Measurements from ENCODE around the gene LMTK2.
"Not testable (repeated sequence)": the region's sequence is repeated elsewhere in the genome, so short reads cannot be mapped to it uniquely, and the experiment has no call there.

The LMTK2 gene

GRCh38 chr7:98205162-98205845 is 98.6 kb downstream of the LMTK2 start:
- no peak for DNase-seq

DNA sequence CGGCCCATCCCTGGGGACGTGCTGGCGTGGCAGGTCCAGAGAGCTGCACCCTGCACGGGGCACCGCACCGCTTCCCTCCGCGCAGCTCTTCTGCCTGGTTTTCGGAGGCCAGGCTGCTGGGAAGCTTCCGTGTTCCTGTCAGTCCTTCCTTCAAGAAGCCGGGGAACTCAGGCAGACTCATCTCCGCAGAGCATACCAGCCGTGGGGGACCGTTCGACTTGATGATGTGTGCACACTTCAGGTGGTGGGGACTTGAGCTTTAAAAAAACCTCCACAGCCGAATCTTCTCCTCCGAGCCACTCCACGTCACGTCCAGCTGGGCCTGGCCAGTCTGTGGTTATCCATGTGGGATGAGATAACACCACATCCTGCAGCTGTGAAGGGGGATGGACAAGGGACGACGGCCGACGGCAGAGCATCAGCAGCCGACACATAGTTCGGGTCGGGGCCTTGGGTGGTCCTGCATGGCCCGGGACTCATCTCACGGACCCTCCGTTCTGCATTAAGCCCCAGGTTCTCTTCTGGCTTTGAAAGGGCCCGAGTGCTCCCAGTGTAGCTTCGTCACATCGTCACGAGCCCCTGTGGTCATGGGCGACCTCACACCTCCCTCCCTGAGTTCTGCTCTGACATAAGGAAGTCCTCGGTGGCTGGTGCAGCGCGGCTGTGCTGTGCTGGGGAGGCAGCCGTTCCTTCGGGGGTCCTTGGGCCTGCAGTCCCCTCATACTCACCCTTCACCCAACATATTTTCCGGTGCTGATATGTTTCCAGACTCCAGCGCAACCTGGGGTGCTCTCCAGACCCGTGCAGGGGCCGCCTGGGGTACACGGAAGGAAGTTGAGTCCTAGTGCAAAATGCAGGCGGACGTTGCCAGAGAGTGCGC is 100.0 kb downstream of the LMTK2 start:
- DNase-seq, result no peak

GRCh38 chr7:98209166-98209920 is 102.7 kb downstream of the LMTK2 start:
- DNase-seq, result no peak

GRCh38 chr7:98210513-98211220 is 104.0 kb downstream of the LMTK2 start:
- DNase-seq, result peak; percentile 30

- no peak for DNase-seq
Measured at GRCh38 chr7:98211221-98211675, 104.6 kb downstream of the LMTK2 start, which contains the start of gene BHLHA15. Gene BHLHA15, plus strand, starts transcription at chr7:98211439. Its CDS starts 871 bp downstream, at chr7:98212310.

DNA sequence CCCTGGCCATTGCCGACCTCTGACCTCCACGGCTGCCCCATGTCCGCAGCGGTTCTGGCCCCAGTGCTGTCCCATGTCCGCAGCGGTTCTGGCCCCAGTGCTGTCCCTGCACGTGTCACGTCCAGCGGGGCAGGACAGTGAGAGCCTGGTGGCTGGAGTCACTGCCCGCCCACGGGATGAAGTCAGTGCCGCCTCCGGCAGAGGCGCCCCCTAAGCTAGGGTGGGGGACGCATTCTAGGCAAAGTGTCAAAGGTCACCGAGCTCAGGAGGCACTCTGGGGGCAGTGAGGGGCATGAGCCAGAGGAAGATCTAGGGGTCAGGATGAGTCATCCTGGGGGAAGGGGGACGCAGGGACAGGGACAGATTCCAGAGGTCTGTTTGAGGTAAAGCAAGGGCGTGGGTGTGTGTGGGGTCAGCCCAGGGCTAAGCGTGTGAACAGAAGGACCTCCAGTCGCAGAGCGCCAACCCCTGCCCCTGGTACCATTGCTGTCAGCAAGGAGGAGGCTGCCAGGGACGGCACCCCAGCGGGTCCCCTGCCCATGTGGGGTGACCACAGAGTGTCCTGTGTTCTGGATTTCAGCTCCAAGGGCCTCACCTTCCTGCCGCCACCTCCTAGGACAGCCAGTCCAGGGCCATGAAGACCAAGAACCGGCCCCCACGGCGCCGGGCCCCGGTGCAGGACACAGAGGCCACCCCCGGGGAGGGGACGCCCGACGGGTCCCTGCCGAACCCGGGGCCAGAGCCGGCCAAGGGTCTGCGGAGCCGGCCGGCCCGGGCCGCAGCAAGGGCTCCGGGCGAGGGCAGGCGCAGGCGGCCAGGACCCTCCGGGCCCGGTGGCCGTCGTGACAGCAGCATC is 105.2 kb downstream of the LMTK2 start:
- no peak for DNase-seq

DNA sequence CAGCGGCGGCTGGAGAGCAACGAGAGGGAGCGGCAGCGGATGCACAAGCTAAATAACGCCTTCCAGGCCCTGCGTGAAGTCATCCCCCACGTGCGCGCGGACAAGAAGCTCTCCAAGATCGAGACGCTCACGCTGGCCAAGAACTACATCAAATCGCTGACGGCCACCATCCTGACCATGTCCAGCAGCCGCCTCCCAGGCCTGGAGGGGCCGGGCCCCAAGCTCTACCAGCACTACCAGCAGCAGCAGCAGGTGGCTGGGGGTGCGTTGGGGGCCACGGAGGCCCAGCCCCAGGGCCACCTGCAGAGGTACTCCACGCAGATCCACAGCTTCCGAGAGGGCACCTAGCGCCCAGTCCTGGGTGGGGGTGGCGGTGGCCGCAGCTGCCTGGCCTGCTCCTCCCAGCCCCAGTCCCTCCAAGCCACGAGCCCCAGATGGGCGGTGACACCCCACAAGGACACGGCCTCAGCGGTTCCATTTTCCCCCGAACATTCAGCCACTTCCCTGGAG is 105.9 kb downstream of the LMTK2 start:
- no peak for DNase-seq

DNA sequence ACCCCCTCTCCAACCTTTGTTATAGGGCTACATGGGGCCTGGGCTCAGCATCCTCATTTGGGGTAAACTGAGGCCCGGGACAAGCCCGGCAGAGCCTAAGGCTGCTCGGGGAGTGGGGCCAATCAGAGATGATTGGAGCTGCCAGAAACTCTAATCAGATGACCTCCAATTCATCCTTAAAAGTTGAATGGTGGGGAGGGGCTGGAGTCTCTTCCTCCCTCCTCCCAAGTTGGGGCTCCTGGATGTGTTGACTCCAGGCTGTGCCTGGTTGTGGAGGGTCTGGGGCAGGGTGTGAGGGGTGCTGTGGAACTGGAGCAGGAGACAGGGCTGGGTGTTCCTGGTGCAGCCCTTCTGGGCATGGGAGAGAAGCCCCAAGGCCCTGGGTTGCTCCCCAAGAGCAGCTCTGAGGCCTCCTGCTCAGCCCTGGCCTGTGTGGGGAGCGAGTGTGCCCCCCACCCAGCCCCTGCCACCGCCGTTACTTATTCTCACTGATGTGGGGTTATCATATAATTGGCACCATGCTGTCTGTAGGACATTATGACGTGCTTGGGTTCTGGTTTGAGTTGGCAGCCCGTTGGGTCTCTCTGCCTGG is 106.7 kb downstream of the LMTK2 start:
- DNase-seq, result no peak

- DNase-seq, result no peak
Measured at GRCh38 chr7:98213888-98214810, 107.5 kb downstream of the LMTK2 start.

DNA sequence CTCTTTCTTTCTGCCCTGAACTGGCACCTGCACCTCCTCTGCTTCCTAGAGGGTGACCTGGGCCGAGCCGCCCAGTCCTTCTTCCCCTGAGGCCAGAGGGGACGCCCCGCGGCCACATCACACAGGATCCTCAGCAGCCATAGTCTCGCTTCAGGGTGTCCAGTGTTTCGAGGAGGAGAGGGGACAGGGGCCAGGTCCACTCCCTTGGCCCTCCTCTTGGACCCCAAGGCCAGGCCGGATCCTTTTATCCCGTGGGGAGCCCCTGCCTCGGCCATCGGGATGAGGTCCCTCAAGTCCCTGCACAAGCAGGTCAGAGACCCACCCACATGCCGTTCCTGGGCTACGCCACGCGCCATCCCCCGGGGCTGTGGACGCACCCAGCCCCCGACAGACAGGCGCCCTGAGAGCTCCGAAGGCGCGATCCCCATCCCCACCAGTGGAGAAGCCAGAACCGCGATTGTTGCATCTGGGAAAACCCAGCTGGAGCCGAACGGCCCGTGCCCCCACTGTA is 108.2 kb downstream of the LMTK2 start:
- no peak for DNase-seq

DNA sequence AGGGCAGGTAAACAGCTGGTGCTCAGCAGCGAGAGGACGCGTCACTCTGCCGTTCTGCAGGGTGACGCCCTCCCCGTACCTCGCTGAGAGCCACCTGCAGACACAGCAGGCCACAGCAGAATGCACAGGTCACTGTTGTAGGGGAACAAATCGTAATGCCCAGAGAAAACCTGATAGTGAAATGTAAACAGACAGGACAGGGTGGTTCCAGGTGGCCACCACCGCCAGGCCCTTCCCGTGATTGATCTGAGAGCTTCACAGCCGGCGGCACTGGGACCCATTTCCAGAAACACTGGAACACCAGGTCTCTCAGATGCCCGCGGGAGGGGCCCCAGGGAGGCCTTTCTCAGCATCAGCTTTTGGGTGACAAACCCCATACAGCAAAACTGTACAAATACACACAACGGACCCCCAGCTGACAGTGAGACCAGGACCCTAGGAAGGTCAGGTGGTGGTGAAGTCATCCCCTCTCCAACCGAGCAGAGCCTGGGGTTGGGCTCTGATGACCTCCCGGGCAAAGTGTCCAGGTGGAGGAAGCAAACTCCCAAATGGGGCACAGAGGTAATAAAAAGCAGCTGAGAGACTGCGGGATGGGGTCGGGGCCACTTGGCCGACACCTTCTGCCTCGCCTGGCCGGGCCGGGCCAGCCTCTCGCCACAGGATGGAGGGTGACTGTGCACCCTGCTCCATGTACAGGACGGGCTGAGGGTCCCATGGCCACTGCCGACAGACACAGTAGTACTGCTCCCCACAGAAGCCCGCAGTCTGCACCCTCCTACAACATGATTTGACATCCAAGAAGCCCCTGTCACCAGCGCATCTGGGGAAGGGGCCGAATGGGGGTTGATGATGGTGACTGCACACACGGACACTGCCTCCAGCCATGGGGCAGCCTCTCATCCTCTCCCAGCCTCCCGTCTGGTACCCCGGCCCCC is 109.2 kb downstream of the LMTK2 start:
- DNase-seq, result no peak

DNA sequence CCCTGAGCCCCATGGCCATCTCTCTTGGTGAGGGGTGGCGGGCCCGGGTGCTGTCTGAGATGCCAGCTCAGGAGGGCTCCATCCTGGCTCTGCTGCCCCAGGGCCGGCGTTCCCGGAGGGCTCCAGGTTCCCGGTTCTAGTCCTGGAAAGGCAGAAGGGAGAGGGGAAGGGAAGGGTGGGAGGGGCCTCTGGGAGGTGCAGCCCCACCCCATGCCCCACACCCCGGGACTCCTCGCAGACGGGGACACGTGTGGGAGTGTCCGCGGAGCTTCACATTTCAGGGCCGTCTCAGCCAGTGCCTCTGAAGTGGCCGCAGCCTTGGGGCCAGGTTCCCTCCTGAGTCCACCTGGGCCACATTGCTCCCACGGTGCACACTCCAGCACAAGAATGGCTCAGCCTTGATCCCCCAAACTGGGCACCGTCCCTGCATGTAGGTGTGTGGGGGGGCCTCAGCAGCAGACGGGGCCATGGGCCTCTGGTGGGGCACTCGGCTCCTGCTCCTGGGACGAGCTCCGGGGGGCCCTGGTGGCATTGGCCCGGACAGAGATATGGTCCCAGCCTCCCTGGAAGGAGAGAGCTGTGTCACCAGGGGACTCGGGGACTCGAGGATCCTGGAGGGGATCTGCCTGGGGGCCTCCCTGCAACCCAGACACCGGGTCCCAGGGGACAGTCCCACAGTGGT is 110.4 kb downstream of the LMTK2 start:
- no peak for DNase-seq

- peak; percentile 32 for DNase-seq
Measured at GRCh38 chr7:98217623-98218582, 111.2 kb downstream of the LMTK2 start.

- DNase-seq, result not testable (repeated sequence)
Measured at GRCh38 chr7:98219382-98219781, 112.7 kb downstream of the LMTK2 start.

DNA sequence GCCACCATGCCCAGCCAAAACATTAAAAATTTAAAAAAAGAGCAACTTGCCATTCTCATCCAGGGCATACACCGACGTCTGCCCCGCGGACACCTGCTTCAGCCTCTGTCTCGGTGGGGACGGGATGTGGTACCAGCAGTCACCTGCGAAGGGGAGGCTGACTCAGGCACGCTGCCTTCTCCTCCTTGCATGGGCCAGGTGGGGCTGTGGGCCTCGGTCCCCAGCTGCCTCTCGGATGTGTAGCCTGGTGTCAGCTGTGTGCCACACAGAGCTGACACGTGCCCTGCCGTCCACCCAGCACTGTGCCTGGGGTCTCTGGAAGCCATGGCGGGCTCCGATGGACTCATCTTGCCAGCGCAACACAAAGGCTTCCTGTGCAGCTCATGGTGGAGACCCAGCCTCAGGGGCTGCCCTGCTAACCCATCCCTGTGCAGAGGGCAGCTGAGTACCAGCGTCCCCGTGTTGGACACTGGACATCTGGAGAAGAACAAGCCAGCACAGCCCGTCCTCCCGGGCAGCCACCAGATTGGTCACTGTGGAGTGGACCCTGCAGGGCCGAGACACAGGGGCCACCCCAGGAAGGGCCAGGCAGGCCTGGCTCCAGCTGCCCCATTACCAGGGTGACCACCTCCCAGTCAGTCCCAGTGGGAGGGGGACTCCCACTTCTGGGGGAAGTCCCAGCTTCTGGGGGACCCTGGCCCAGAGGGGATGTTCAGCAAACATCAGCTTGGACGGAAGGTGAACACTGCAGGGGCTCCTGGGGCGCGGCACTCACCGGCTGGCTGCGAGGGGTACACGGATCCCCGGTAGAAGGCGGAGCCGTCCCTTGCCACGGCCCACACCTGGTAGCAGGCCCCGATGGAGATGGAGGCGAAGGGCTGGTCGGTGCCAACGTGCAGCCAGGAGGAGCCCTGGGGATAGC is 115.2 kb downstream of the LMTK2 start:
- DNase-seq, result no peak
